Neutrophil (primary cell): ENCODE data around the gene DELE1.

Source experiments
- H3K27ac ChIP-seq: fragments of 200-600 bp; sonication (generic); 2 replicates; pipeline ENCODE4 v1.5.1; 2016; ENCODE audit warnings: mild to moderate bottlenecking, moderate library complexity
- H3K27me3 ChIP-seq: fragments of 200-600 bp; sonication (generic); 2 replicates; pipeline ENCODE4 v1.6.0; 2016; ENCODE audit warnings: mild to moderate bottlenecking
- H3K36me3 ChIP-seq: fragments of 200-600 bp; sonication (generic); 2 replicates; pipeline ENCODE4 v1.5.1; 2017
- H3K4me1 ChIP-seq, 2 experiments: fragments of 200-600 bp in 1 of 2; sonication (generic) in 1 of 2; 1 replicate in 1 of 2; 2 replicates in 1 of 2; pipeline versions ENCODE4 v1.5.1 to v1.6.1; 2013 to 2016; ENCODE audit warnings: low read depth in 1 of 2, low read length in 1 of 2, mild to moderate bottlenecking in 1 of 2, moderate library complexity in 1 of 2; ENCODE audit not compliant: control insufficient read depth in 1 of 2, insufficient read depth in 1 of 2
- H3K4me3 ChIP-seq, 2 experiments: fragments of 200-600 bp in 1 of 2; sonication (generic) in 1 of 2; 1 replicate in 1 of 2; 2 replicates in 1 of 2; pipeline ENCODE4 v1.5.1; 2013 to 2016; ENCODE audit warnings: low read depth in 1 of 2, low read length in 1 of 2, mild to moderate bottlenecking in 1 of 2, moderate library complexity in 1 of 2
- H3K9me3 ChIP-seq: fragments of 200-600 bp; sonication (generic); 2 replicates; pipeline ENCODE4 v1.5.1; 2016
- TF ChIP-seq, protein P1 (sequence below): fragments of 200-600 bp; sonication (generic); IDR thresholded peaks from 2 replicates; pipeline ENCODE4 v1.5.1; 2016; ENCODE audit warnings: antibody characterized with exemption

Gene DELE1

DNA sequence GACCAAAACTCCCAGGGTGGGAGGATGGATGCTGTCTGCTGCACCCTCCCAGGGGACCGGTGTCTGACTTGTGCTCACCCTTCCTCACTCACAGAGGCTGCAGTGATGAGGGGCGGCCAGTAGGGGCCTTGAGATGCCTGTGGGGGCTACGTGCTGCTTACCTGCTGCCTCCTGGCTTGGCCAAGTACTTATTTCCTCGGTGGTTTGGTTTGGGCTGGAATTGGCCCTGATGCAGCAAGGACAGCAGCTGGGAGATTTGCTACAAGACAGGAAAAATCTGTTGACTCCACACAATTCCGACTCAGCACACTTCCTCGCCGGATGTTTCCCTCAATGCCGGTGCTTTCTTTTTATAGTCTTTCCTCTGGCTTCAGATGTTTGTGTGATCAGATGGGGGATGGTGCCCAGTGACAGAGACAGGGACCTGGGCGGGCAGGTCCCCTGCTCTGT lies 27.7 kb downstream of the DELE1 start:
- Histone ChIP-seq H3K4me3 (no peak overlapping the region), H3K9me3 (no peaks in the 10 kb centered on the region), H3K27ac (no peak overlapping the region), H3K4me1 (peaks cover 26 to 35% of the 10 kb centered on the region in 2 experiments), H3K36me3 (no peaks in the 10 kb centered on the region), H3K27me3 (no peaks in the 10 kb centered on the region)
- TF ChIP-seq, protein P1, sequence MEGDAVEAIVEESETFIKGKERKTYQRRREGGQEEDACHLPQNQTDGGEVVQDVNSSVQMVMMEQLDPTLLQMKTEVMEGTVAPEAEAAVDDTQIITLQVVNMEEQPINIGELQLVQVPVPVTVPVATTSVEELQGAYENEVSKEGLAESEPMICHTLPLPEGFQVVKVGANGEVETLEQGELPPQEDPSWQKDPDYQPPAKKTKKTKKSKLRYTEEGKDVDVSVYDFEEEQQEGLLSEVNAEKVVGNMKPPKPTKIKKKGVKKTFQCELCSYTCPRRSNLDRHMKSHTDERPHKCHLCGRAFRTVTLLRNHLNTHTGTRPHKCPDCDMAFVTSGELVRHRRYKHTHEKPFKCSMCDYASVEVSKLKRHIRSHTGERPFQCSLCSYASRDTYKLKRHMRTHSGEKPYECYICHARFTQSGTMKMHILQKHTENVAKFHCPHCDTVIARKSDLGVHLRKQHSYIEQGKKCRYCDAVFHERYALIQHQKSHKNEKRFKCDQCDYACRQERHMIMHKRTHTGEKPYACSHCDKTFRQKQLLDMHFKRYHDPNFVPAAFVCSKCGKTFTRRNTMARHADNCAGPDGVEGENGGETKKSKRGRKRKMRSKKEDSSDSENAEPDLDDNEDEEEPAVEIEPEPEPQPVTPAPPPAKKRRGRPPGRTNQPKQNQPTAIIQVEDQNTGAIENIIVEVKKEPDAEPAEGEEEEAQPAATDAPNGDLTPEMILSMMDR: no peak

DNA sequence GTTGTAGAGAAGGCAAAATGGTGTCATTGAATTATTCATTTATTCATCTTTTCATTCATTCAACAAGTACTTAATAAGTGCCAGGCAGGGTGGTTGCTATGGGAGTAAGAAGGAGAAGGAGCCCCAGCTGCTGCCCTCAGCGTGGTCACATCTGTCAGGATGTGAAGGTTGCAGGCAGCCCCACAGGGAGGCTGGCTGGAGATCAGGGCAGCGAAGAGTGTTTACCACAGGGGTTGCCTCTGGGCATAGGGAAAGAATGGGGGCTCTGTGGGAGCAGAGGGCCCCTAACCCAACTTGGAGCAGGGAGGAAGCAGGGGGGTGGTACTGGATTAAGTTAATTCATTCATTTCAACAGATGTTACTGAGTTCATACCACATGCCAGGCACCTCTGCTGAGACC lies 28.3 kb downstream of the DELE1 start:
- peaks cover 26 to 33% of the 10 kb centered on the region in 2 experiments for H3K4me1 ChIP-seq

DNA sequence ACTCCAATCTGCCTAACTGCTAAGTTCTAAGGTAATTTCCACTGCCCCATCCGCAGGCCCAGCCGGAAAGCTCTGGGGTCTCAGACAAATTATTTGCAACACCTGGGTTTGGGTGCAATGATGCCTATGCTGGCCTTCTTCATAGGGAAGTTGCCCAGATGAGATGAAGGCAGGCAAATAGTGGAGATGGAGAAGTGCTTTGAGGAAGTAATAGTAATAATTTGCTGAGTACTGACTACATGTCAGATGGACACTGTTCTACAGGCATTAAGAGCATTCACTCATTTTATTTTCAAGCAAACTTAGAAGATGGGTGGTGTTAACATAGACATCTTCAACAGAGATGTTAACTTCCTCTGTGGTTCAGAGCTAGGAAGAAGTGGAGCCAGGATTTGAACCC lies 30.5 kb downstream of the DELE1 start:
- no peak overlapping the region for H3K4me3 ChIP-seq
- H3K4me1 ChIP-seq: peaks cover 44 to 52% of the 10 kb centered on the region in 2 experiments
- H3K36me3 ChIP-seq: no peaks in the 10 kb centered on the region
- TF ChIP-seq, protein P1: no peak
- H3K27me3 ChIP-seq: no peaks in the 10 kb centered on the region
- peak overlapping the region; percentile 48 for H3K27ac ChIP-seq
- H3K9me3 ChIP-seq: no peaks in the 10 kb centered on the region

More for the DNA sequence above, 28.3 kb downstream of the DELE1 start:
- Histone ChIP-seq H3K9me3 (no peaks in the 10 kb centered on the region), H3K27me3 (no peaks in the 10 kb centered on the region), H3K36me3 (no peaks in the 10 kb centered on the region), H3K4me3 (no peak overlapping the region), H3K27ac (no peak overlapping the region)
- TF ChIP-seq, protein P1: no peak

DNA sequence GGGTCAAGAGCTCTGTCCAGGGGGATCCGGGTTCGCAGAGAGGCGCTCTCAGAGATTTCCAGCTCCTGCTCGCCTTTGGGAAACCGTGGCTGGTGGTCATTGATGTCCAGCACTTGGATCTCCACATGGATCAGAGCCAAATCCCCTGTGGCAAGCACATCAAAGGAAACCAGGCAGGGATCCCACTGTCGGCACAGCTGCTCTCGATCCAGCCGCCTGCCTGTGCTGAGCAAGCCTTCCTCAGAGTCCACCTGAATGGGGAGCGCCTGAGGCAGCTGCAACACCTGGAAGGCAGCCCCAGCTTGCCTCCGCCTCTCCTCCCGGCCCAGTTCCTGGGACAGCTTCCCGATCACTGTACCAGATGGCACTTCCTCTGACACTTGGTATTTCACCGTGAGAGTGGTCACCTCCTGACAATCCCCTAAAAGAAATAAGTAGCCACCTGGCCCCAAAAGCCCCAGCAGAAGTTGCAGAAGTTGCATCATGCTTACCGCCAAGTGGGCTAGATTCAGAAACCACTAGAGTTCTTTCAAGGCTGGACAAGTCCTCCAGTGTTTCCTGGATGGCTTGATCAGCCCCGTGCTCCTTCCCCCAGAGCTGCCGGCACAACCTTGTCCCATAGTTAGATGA lies 33.8 kb downstream of the DELE1 start:
- H3K27ac ChIP-seq: no peak overlapping the region
- peaks cover 46 to 54% of the 10 kb centered on the region in 2 experiments for H3K4me1 ChIP-seq
- no peaks in the 10 kb centered on the region for H3K27me3 ChIP-seq
- H3K36me3 ChIP-seq: no peaks in the 10 kb centered on the region
- H3K4me3 ChIP-seq: no peak overlapping the region
- TF ChIP-seq, protein P1: no peak
- H3K9me3 ChIP-seq: no peaks in the 10 kb centered on the region

DNA sequence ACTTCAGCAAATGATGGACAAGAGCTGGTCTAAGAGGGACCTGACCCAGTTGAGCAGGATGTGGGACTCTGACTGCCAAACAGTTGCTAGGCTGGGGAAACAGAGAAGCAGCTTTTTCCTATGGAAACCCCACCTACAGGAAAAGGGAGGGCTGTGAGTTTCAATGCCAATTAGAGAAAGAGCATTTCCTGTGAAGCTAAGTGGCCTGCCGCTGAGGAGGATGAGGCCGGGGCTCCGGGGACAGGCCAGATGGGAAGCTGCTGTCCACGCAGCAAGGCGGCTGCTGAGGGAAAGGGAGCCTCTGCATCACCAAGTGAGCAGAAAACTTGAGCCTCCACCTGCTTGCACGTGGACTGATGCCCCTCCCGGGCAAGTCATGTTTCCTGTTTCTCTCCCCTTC lies 34.4 kb downstream of the DELE1 start, which contains the start of gene PCDH12:
Gene PCDH12 (minus strand): TSS at position 90 of the 400 bp plus-strand sequence. CDS start 351 bp downstream, outside the sequence.
- peak within 1 kb of the TSS; percentile 23 for H3K27ac ChIP-seq
- no peaks in the 10 kb centered on the region for H3K36me3 ChIP-seq
- TF ChIP-seq, protein P1: no peak
- peaks cover 44 to 51% of the 10 kb centered on the region in 2 experiments for H3K4me1 ChIP-seq
- no peaks in the 10 kb centered on the region for H3K9me3 ChIP-seq
- no peak within 1 kb of the TSS for H3K4me3 ChIP-seq
- H3K27me3 ChIP-seq: no peaks in the 10 kb centered on the region
